Effector memory CD4-positive, alpha-beta T cell (primary cell): ENCODE data around the gene TOMM40L.
A peak's percentile ranks its signal among the peaks of the same experiment; 100 is the strongest.

ENCODE experiments used
- DNase-seq, 3 donors: peaks; one replicate each; pipeline ENCODE4 v3.0.0-alpha.2; 2020
- H3K27ac ChIP-seq: 2 replicates; pipeline ENCODE4 v1.7.0; 2013; ENCODE audit warnings: mild to moderate bottlenecking, low read length, moderate library complexity; ENCODE audit not compliant: insufficient read depth, poor library complexity, severe bottlenecking
- H3K27me3 ChIP-seq: replicated peaks from 2 replicates; pipeline ENCODE4 v1.7.0; 2013; ENCODE audit warnings: mild to moderate bottlenecking, low read length; ENCODE audit not compliant: insufficient read depth, control insufficient read depth, poor library complexity, severe bottlenecking
- H3K36me3 ChIP-seq: 2 replicates; pipeline ENCODE4 v1.7.0; 2013; ENCODE audit warnings: mild to moderate bottlenecking, low read length, moderate library complexity; ENCODE audit not compliant: control insufficient read depth, insufficient read depth
- H3K4me1 ChIP-seq: 2 replicates; pipeline ENCODE4 v1.7.0; 2013; ENCODE audit warnings: low read length, mild to moderate bottlenecking; ENCODE audit not compliant: control insufficient read depth, insufficient read depth, poor library complexity, severe bottlenecking
- H3K4me3 ChIP-seq: 2 replicates; pipeline ENCODE4 v1.7.0; 2013; ENCODE audit warnings: low read length, low read depth, mild to moderate bottlenecking; ENCODE audit not compliant: insufficient read depth, poor library complexity, severe bottlenecking
- H3K9me3 ChIP-seq: 2 replicates; pipeline ENCODE4 v1.7.0; 2013; ENCODE audit warnings: mild to moderate bottlenecking, low read length, moderate library complexity; ENCODE audit not compliant: control insufficient read depth
- total RNA-seq, 3 donors: gene quantifications; one replicate each; lab custom pipeline; 2026; lab: John Stamatoyannopoulos, UW

Gene TOMM40L
- total RNA-seq: 5.4 to 9.3 (median 6.6) reads per million in 3 donors

GRCh38 chr1:161225534-161226319 lies at the start of gene TOMM40L:
Gene TOMM40L, plus strand, starts transcription at chr1:161226060. Its CDS starts 430 bp downstream, at chr1:161226490.
- peaks cover 21% of the 10 kb centered on the region for H3K36me3 ChIP-seq
- H3K4me3 ChIP-seq: peak within 1 kb of the TSS; percentile 70
- no peaks in the 10 kb centered on the region for H3K27me3 ChIP-seq
- peaks cover 20% of the 10 kb centered on the region for H3K4me1 ChIP-seq
- H3K9me3 ChIP-seq: no peaks in the 10 kb centered on the region
- peak; percentile 83 to 86 (median 84) for DNase-seq
- H3K27ac ChIP-seq: peak within 1 kb of the TSS; percentile 56

GRCh38 chr1:161176468-161177111 lies 49.3 kb upstream of the TOMM40L start:
- no peaks in the 10 kb centered on the region for H3K9me3 ChIP-seq
- no peaks in the 10 kb centered on the region for H3K27me3 ChIP-seq
- peak overlapping the region; percentile 94 for H3K27ac ChIP-seq
- peaks cover 28% of the 10 kb centered on the region for H3K4me1 ChIP-seq
- H3K4me3 ChIP-seq: peak overlapping the region; percentile 97
- DNase-seq: no peak
- H3K36me3 ChIP-seq: peaks cover 36% of the 10 kb centered on the region

- DNase-seq: peak; percentile 86
- peak within 1 kb of the TSS; percentile 94 for H3K27ac ChIP-seq
- H3K27me3 ChIP-seq: no peaks in the 10 kb centered on the region
- H3K9me3 ChIP-seq: no peaks in the 10 kb centered on the region
- H3K4me1 ChIP-seq: peaks cover 35% of the 10 kb centered on the region
- peaks cover 29% of the 10 kb centered on the region for H3K36me3 ChIP-seq
- peak within 1 kb of the TSS; percentile 97 for H3K4me3 ChIP-seq
Measured at GRCh38 chr1:161177112-161177935, 48.5 kb upstream of the TOMM40L start, which contains the start of gene B4GALT3. Gene B4GALT3, minus strand, starts transcription at chr1:161177507. Its CDS starts 1,447 bp downstream, at chr1:161176060.

- Histone ChIP-seq H3K36me3 (peaks cover 24% of the 10 kb centered on the region), H3K4me1 (peaks cover 40% of the 10 kb centered on the region), H3K27ac (peak overlapping the region; percentile 94), H3K27me3 (no peaks in the 10 kb centered on the region), H3K9me3 (no peaks in the 10 kb centered on the region), H3K4me3 (peak overlapping the region; percentile 97)
- no peak for DNase-seq
Measured at GRCh38 chr1:161177936-161178244, 48.0 kb upstream of the TOMM40L start.

- Histone ChIP-seq H3K9me3 (no peaks in the 10 kb centered on the region), H3K4me1 (peaks cover 58% of the 10 kb centered on the region), H3K27ac (no peak overlapping the region), H3K4me3 (no peak overlapping the region), H3K27me3 (no peaks in the 10 kb centered on the region), H3K36me3 (peaks cover 7% of the 10 kb centered on the region)
- no peak for DNase-seq
Measured at GRCh38 chr1:161179698-161180097, 46.2 kb upstream of the TOMM40L start.

GRCh38 chr1:161180639-161181038 lies 45.2 kb upstream of the TOMM40L start:
- H3K27ac ChIP-seq: no peak overlapping the region
- peaks cover 61% of the 10 kb centered on the region for H3K4me1 ChIP-seq
- H3K4me3 ChIP-seq: no peak overlapping the region

GRCh38 chr1:161182214-161182613 lies 43.6 kb upstream of the TOMM40L start:
- peak in 1 of 3 donors; percentile 37 for DNase-seq
- Histone ChIP-seq H3K36me3 (no peaks in the 10 kb centered on the region), H3K27me3 (no peaks in the 10 kb centered on the region), H3K27ac (peak overlapping the region; percentile 70), H3K4me3 (no peak overlapping the region), H3K9me3 (no peaks in the 10 kb centered on the region), H3K4me1 (peaks cover 66% of the 10 kb centered on the region)

More at GRCh38 chr1:161180639-161181038, 45.2 kb upstream of the TOMM40L start:
- Histone ChIP-seq H3K27me3 (no peaks in the 10 kb centered on the region), H3K9me3 (no peaks in the 10 kb centered on the region), H3K36me3 (peaks cover 2% of the 10 kb centered on the region)
- no peak for DNase-seq

- Histone ChIP-seq H3K4me3 (no peak overlapping the region), H3K27me3 (no peaks in the 10 kb centered on the region), H3K4me1 (peaks cover 79% of the 10 kb centered on the region), H3K36me3 (no peaks in the 10 kb centered on the region), H3K27ac (peak overlapping the region; percentile 50), H3K9me3 (no peaks in the 10 kb centered on the region)
- DNase-seq: peak; percentile 64 to 70 (median 70)
Measured at GRCh38 chr1:161185282-161185682, 40.6 kb upstream of the TOMM40L start.

GRCh38 chr1:161185732-161186311 lies 40.0 kb upstream of the TOMM40L start:
- no peaks in the 10 kb centered on the region for H3K9me3 ChIP-seq
- no peaks in the 10 kb centered on the region for H3K36me3 ChIP-seq
- peak overlapping the region; percentile 50 for H3K27ac ChIP-seq
- no peak overlapping the region for H3K4me3 ChIP-seq
- no peak for DNase-seq
- peaks cover 77% of the 10 kb centered on the region for H3K4me1 ChIP-seq
- no peaks in the 10 kb centered on the region for H3K27me3 ChIP-seq
